Kidney (tissue), 14 donors: ENCODE data around the gene ICA1L. TPM values are rescaled to one million over a fixed set of nuclear protein-coding genes. Genes with fewer than 3 reads are reported as not detected.
A peak's percentile ranks its signal among the peaks of the same experiment; 100 is the strongest.

Experiments
- DNase-seq, 5 donors: peaks; one replicate each; pipeline ENCODE4 v3.0.0-alpha.2; 2013 to 2020
- FAIRE-seq: peaks from 2 replicates; lab custom pipeline; 2012; peaks lifted over from hg19 to GRCh38; lab: Jason Lieb, UNC
- H3K27ac ChIP-seq, 2 donors: one replicate each; pipeline ENCODE4 v1.7.0; 2013; ENCODE audit warnings: low read depth in 2 of 2, low read length in 2 of 2, inconsistent platforms in 1 of 2
- H3K27me3 ChIP-seq: one replicate; pipeline ENCODE4 v1.7.1; 2013; ENCODE audit warnings: low read length, inconsistent platforms; ENCODE audit not compliant: control insufficient read depth, insufficient read depth
- H3K36me3 ChIP-seq, 3 donors: one replicate each; pipeline versions ENCODE4 v1.7.0 to v1.7.1; 2013; ENCODE audit warnings: low read length in 3 of 3, control low read depth in 1 of 3, inconsistent platforms in 1 of 3; ENCODE audit not compliant: insufficient read depth in 3 of 3, control insufficient read depth in 2 of 3
- H3K4me1 ChIP-seq, 3 donors: one replicate each; pipeline versions ENCODE4 v1.7.0 to v1.7.1; 2013; ENCODE audit warnings: low read length in 3 of 3, inconsistent platforms in 1 of 3, low read depth in 1 of 3; ENCODE audit not compliant: control insufficient read depth in 2 of 3, insufficient read depth in 2 of 3
- H3K4me3 ChIP-seq, 3 donors: one replicate each; pipeline versions ENCODE4 v1.7.0 to v1.8.1; 2013; ENCODE audit warnings: low read length in 3 of 3, control low read depth in 1 of 3, inconsistent platforms in 1 of 3
- H3K9ac ChIP-seq, 3 donors: one replicate each; pipeline versions ENCODE4 v1.7.0 to v1.7.1; 2013; ENCODE audit warnings: low read length in 3 of 3, control low read depth in 1 of 3, inconsistent platforms in 1 of 3
- H3K9me3 ChIP-seq, 3 donors: one replicate each; pipeline versions ENCODE4 v1.7.0 to v1.7.1; 2013; ENCODE audit warnings: low read length in 3 of 3, control low read depth in 1 of 3, inconsistent platforms in 1 of 3; ENCODE audit not compliant: control insufficient read depth in 2 of 3, insufficient read depth in 1 of 3
- CTCF ChIP-seq: IDR thresholded peaks from 3 replicates; pipeline ENCODE4 v1.5.1; 2012; ENCODE audit warnings: mild to moderate bottlenecking, moderate library complexity, borderline replicate concordance; ENCODE audit not compliant: insufficient read depth; ENCODE audit errors: extremely low read depth
- intact Hi-C: fragments of 100-400 bp; cut with DNase I; formaldehyde crosslinking; loops from one replicate; pipeline ENCODE4 v1.11.1; 2022
- polyA plus RNA-seq: library from polyadenylated mRNA; stranded (reverse); fragments of 350-450 nt; fragmentation: Illumina TruSeq; extraction: RNeasy Lipid Tissue Mini Kit (QIAGEN cat#74804); gene quantifications from one replicate; pipeline ENCODE4 v1.2.3, GENCODE V29; 2014; ENCODE audit warnings: low read depth, low replicate concordance; ENCODE audit not compliant: insufficient read depth
- total RNA-seq: library from RNA; stranded (reverse); fragmentation: NEBNext Ultra II Directional; extraction: Animal tissue kit (Norgen Biotek cat#: 25700); gene quantifications from one replicate; pipeline ENCODE4 v1.2.1, GENCODE V29; 2021
- donor health status: control.
- donor health status: control.
- donor health status: control.
- donor health status: control.
- donor health status: control.
- donor health status: DM: yes; HTN: yes; CAD: no.
- donor health status: Normal renal cell carcinoma (clear cell type).

Gene ICA1L
- total and polyA plus RNA-seq, 2 donors from 2014 or later, result 1.5 to 9.9 TPM

GRCh38 chr2:202842690-202843089 lies 28.9 kb downstream of the ICA1L start:
- Histone ChIP-seq H3K27me3 (no peaks in the 10 kb centered on the region), H3K9ac (no peak overlapping the region), H3K9me3 (peaks cover 0 to 3% (median 0%) of the 10 kb centered on the region in 3 donors), H3K27ac (no peak overlapping the region), H3K4me1 (no peaks in the 10 kb centered on the region), H3K36me3 (no peaks in the 10 kb centered on the region), H3K4me3 (no peak overlapping the region)
- no peak for TF ChIP-seq CTCF
- FAIRE-seq, result no peak
- intact Hi-C loops, result no loop called here
- no peak for DNase-seq

GRCh38 chr2:202841090-202841867 lies 30.3 kb downstream of the ICA1L start:
- FAIRE-seq (no peak), DNase-seq (no peak)
- Histone ChIP-seq H3K27me3 (no peaks in the 10 kb centered on the region), H3K9me3 (peaks cover 0 to 3% (median 0%) of the 10 kb centered on the region in 3 donors), H3K27ac (no peak overlapping the region), H3K4me1 (no peaks in the 10 kb centered on the region), H3K4me3 (no peak overlapping the region), H3K36me3 (no peaks in the 10 kb centered on the region), H3K9ac (no peak overlapping the region)
- TF ChIP-seq CTCF, result no peak
- intact Hi-C loops, result no loop called here

GRCh38 chr2:202831242-202832220 lies 40.0 kb downstream of the ICA1L start:
- TF ChIP-seq CTCF, result peak; percentile 51
- Histone ChIP-seq H3K27ac (no peak overlapping the region), H3K9me3 (no peaks in the 10 kb centered on the region), H3K4me1 (no peaks in the 10 kb centered on the region), H3K36me3 (no peaks in the 10 kb centered on the region), H3K4me3 (peak overlapping the region in 1 of 3 donors; percentile 29), H3K9ac (peak overlapping the region in 1 of 3 donors; percentile 20), H3K27me3 (no peaks in the 10 kb centered on the region)
- peak; percentile 71 for FAIRE-seq
- intact Hi-C loops, result no loop called here
- peak in 4 of 5 donors; percentile 34 to 83 (median 52) for DNase-seq
